SH-SY5Y (cell line): ENCODE measurements around the gene DLG2.

Experiments used
- GATA2 ChIP-seq: IDR thresholded peaks from 2 replicates; pipeline ENCODE4 v1.6.1; 2011; ENCODE audit warnings: mild to moderate bottlenecking, low read depth, low read length
- GATA3 ChIP-seq: IDR thresholded peaks from 2 replicates; pipeline ENCODE4 v1.6.1; 2011; ENCODE audit warnings: low read depth, mild to moderate bottlenecking, low read length, moderate library complexity

DNA sequence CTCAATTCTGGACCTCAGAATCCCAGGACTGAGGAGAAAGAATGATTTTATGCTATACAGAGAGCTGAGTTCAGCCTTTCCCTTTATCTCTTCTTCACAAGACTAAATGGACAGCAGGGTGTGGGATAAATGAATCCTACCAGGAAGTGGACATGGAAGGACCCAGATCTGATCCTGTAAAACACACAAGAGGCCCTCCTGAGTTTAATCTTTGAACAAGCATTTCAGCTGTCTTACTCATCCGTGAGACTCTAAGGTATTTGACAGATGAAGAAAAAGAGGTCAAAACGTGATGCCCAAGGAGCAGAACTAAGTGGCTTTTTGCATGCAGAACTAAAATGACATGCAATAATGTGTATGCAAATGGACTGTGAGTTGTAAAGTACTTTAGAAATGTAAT is 511.3 kb downstream of the DLG2 start:
- TF ChIP-seq GATA3: no peak
- no peak for TF ChIP-seq GATA2
